ENCODE data around the gene CENPF.

DNA sequence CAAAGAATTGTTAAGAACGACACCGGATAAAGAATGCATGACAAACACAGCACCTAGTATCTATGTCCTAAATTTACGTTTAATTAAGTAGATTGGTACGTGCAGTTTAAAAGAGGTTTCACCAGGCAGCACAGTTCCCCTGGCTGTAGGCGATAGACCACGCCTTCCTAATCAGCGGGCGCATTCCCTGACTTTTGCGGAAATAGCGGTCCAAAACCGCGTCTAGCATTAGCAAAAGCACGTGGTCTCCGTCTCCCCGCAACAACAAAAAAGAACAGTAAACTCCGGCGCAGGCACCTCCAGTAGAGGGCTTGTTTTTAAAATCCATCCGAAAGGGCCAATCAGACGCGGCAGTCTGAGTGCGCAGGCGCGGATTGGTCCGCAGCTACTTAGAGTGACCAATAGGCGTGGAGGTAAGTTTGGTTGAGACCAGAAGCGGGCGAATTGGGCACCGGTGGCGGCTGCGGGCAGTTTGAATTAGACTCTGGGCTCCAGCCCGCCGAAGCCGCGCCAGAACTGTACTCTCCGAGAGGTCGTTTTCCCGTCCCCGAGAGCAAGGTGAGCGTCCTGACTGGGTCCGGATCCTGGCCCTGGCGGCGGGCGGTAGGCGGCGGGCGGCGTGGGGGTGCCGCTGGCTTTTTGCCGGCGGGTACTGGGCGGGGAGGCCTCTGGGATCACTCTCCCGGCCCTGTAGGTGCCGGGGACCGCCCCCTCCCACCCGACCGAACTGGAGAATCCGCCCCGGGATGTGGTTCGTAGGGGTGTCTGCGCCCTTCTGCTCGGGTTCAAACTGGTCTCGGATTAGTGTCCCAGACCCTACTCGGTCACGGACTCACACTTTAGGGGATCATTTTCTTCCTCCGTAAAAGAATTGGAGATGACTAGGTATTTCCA lies at the start of gene CENPF:
- TF ChIP-seq CTCF (IDR thresholded peaks at IDR 0.05): peak; percentile 22 to 42 (median 29)
- TF ChIP-seq EP300 (IDR thresholded peaks at IDR 0.05): no peak
- TF ChIP-seq POLR2A (IDR thresholded peaks at IDR 0.05; ENCODE audit: low read depth): no peak

Data from esophagus muscularis mucosa (tissue), 4 donors.